Choroid plexus epithelial cell (primary cell): ENCODE data around the gene CDH4.

Experiments used
- DNase-seq: peaks from one replicate; pipeline ENCODE4 v3.0.0-alpha.2; 2010; ENCODE audit warnings: low read depth
- H3K4me3 ChIP-seq: 2 replicates; pipeline ENCODE4 v1.5.1; 2011; ENCODE audit warnings: low read depth, mild to moderate bottlenecking, control low read depth, low read length, moderate library complexity
- TF ChIP-seq, protein P1 (sequence below): conservative IDR thresholded peaks from 2 replicates; pipeline ENCODE4 v1.5.1; 2011; ENCODE audit warnings: low read depth, mild to moderate bottlenecking, control low read depth, inconsistent platforms, low read length, moderate library complexity

Gene CDH4

DNA sequence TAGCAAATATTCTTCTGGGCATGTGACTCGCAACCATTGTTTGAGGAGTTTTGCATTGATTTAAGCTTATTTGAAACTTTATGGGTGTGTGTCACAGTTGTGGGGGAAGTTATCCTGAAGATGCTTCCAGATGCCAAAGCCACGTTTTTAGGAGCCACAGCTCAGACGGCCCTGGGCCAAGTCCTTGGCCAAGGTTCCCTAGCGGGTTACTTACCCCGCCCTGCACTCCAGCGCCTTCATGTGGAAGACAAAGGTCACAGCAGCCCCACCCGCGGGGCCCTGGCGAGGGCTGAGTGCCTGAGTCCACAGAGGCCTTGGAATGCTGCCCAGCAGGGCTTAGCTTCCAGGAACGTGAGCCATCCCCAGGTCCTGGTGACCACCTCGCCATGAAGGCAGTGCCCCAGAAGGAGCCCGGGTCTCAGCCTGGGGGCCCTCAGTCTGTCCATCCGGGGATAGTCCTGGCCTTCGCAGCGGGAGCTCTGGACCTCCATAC lies 308.3 kb downstream of the CDH4 start:
- no peak overlapping the region for H3K4me3 ChIP-seq
- peak; percentile 13 for DNase-seq

GRCh38 chr20:61561111-61561830 lies 309.2 kb downstream of the CDH4 start:
- TF ChIP-seq, protein P1, sequence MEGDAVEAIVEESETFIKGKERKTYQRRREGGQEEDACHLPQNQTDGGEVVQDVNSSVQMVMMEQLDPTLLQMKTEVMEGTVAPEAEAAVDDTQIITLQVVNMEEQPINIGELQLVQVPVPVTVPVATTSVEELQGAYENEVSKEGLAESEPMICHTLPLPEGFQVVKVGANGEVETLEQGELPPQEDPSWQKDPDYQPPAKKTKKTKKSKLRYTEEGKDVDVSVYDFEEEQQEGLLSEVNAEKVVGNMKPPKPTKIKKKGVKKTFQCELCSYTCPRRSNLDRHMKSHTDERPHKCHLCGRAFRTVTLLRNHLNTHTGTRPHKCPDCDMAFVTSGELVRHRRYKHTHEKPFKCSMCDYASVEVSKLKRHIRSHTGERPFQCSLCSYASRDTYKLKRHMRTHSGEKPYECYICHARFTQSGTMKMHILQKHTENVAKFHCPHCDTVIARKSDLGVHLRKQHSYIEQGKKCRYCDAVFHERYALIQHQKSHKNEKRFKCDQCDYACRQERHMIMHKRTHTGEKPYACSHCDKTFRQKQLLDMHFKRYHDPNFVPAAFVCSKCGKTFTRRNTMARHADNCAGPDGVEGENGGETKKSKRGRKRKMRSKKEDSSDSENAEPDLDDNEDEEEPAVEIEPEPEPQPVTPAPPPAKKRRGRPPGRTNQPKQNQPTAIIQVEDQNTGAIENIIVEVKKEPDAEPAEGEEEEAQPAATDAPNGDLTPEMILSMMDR: no peak
- DNase-seq: no peak
- H3K4me3 ChIP-seq: no peak overlapping the region

More for the DNA sequence above, 308.3 kb downstream of the CDH4 start:
- TF ChIP-seq, protein P1: peak; percentile 22

DNA sequence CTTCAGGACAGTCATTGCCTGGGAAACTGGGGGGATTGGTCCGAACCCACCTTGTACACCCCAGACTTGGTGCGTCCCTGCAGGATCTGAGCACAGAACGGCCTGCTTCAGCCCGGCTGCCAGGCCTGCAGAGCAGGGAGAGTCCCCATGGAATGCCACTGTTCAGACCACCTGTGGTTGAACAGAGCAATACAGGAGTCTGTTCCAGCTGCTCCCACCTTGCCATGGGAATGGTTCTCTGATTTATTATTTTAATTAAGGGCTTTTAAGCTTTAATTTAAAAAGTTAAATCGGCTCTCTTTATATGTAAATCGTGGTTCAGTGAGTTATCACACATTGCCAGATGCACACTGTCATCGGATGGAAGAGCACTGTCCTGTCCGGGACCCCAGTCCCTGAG lies 310.4 kb downstream of the CDH4 start:
- TF ChIP-seq, protein P1: no peak
- DNase-seq: no peak
- no peak overlapping the region for H3K4me3 ChIP-seq

GRCh38 chr20:61562897-61563504 lies 310.9 kb downstream of the CDH4 start:
- TF ChIP-seq, protein P1: no peak
- no peak for DNase-seq
- H3K4me3 ChIP-seq: no peak overlapping the region

DNA sequence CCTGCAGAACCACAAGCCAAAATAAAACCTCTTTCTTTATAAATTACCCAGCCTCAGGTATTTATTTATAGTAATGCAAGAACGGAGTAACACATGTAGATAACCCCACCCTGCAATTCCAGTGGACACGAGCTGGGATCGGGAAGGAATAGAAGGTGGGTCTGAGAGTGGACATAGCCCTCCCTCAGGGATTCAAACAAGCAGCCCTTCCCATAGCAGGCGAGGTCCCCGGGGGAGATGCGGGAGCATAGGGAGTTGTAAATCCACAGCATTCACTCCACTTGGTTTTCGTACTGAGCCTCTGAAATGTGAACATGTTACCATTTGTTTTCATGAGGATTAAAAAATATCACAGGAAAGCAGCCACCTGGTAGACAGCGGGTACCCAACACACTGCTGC lies 312.6 kb downstream of the CDH4 start:
- no peak for DNase-seq
- TF ChIP-seq, protein P1: no peak
- H3K4me3 ChIP-seq: no peak overlapping the region

GRCh38 chr20:61565791-61566190 lies 313.7 kb downstream of the CDH4 start:
- H3K4me3 ChIP-seq: no peak overlapping the region
- TF ChIP-seq, protein P1: no peak
- DNase-seq: no peak
